IPS-11a (cell line): Measurements from ENCODE around the gene UCN.
"Not testable (repeated sequence)": the region's sequence is repeated elsewhere in the genome, so short reads cannot be mapped to it uniquely, and the experiment has no call there.

Source experiments
- H3K4me3 ChIP-seq: one replicate; pipeline ENCODE4 v1.5.1; 2013; ENCODE audit warnings: low read depth, low read length, control low read depth

The UCN gene

DNA sequence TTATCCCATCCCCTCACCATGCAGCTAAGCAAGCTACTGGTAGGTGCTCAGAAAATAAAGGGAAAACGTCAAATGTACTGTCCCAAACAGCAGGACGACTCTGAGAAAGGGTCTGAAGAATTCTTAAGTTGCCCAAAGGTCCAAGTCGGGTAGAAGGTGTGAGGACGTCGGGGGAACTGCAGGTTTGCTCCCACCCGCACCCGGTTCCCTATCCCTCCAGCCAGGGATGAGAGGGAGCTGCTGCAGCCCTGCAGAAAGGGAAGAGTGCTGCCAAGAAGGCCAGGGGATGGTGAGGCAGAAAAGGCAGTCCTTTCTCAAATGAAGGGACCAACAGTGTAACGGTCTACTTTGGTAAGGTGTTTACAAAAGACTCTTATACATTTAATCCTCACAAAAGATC is 6.9 kb upstream of the UCN start:
- no peak overlapping the region for H3K4me3 ChIP-seq

DNA sequence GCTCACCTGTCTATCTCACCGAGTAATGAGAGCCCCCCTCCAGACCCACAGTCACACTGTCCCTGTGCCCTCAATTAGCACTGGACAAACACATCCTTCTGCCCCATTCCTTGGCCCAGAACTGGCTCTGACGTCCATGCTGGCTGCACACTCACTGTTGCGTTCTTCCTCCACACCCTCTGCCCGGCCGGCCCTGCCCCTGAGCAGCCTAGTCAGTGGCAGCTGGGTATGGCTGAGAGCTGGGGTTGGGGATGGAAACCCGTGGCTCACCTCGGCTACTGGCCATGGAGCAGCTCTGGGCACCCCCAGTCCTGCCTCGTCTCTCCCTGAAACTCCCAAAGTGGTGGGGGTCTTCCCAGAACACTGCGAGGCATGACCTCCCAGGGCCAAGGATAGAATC is 6.5 kb upstream of the UCN start:
- H3K4me3 ChIP-seq, result no peak overlapping the region

DNA sequence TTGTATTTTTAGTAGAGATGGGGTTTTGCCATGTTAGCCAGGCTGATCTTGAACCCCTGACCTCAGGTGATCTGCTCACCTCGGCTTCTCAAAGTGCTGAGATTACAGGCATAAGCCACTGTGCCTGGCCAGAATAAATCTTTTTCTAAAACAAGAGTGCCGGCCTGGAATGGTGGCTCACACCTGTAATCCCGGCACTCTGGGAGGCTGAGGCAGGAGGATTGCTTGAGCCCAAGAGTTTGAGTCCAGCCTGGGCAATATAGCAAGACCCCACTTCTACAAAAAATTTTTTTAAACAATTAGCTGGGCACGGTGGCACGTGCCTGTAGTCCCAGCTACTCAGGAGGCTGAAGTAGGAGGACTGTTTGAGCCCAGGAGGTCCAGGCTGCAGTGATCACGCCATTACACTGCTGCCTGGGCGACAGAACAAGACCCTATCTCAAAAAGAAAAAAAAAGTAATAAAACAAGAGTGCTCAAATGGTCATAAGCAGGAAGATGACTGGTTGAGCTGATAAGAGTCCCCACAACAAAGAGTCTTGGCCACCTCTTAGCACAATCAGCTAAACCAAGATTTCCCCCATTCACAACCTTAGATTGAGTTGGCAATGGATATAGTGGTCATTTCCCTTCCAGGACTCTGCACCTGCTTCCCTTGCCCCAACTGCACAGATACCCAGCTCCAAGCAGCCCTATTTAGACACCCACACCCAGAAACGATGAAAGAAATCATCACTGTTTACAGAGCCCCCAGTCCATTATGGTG is 5.8 kb upstream of the UCN start:
- H3K4me3 ChIP-seq, result no peak overlapping the region

DNA sequence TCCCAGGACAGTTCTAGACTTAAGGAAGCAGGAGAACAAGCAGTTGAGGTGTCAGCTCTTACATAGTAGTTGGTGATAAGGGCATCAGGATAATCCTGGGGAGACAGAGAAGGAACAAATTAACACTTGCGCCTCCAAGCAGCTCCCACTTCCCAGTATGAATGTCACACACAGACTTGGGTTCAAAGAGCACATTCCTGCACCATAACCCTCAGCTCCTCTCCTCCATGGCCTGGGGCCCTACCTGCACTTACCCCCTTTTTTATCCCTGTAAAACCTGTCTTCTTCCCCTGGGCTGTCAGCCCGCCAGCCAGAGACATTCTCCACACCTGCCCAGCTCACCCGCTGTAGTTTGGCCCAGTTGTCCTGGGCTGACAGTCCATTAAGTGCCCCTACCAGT is 3.9 kb upstream of the UCN start:
- H3K4me3 ChIP-seq, result no peak overlapping the region

DNA sequence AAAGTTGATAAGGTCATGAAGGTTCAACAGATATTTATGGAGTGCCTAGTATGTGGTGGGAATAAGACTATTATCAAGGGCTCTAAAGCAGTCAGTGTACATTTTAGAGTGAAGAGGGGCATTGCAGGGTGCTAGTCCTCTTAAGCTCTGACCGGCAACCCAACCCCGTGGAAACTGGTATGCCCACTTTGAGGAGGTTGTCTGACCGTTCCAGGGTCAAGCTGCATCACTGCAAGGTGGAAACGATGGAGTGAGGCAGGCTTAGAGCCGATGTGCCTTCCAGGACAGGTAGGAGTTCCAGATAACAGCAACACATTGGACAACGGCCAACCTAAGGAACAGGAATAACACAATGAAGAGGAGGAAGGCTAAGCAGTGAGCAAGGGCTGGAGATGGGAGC is 1.4 kb upstream of the UCN start:
- no peak overlapping the region for H3K4me3 ChIP-seq

DNA sequence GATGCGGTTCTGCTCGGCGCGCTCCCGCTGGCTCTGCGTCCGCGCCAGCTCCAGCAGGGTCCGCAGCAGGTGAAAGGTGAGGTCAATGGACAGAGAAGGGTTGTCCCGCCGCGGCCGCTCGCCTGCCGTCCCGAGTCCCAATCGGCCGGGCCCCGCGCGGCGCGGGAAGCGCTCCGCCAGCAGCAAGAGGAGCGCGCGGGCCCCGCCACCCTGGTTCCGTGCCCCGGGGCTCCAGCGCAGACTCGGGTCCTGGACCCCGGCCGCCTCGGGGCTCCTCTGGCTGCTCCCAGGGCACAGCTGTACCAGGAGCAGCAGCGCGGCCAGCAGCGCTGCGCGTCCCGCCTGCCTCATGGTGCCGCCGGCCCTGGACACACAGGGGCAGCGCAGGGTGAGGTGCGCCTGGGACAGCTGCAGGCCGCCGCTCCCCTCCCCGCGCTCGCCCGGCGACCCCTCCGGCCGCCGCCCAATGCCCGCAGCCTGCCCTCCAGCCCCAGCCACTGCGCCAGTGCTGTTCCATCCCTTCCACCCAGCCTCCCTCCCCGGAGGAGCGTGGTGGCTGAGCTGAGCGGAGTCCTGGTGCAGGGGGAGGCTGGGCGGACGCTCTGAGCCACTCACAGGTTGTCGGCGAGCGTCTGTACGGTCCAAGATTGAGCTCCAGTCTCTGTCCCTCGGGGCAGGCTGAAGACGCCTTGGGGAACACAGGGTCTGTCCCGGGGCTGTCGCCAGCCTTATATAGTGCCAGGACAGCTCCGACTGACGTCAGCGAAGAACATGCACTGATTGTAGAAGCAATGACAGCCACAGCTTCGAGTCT is 493 bp downstream of the UCN start:
- H3K4me3 ChIP-seq, result peak overlapping the region; percentile 13

DNA sequence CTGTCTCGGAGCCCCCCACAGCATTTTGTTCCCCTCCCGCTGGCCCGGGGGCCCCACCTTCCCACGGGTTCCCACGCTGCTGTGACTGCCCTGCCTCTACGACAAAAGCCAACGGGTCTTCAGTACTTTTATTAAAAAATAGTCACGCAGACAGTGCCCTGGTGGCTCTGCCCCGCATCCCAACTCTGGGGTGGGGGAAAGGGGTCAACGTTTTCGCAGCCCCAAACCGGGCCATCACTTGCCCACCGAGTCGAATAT is 1.0 kb downstream of the UCN start:
- H3K4me3 ChIP-seq, result no peak overlapping the region

DNA sequence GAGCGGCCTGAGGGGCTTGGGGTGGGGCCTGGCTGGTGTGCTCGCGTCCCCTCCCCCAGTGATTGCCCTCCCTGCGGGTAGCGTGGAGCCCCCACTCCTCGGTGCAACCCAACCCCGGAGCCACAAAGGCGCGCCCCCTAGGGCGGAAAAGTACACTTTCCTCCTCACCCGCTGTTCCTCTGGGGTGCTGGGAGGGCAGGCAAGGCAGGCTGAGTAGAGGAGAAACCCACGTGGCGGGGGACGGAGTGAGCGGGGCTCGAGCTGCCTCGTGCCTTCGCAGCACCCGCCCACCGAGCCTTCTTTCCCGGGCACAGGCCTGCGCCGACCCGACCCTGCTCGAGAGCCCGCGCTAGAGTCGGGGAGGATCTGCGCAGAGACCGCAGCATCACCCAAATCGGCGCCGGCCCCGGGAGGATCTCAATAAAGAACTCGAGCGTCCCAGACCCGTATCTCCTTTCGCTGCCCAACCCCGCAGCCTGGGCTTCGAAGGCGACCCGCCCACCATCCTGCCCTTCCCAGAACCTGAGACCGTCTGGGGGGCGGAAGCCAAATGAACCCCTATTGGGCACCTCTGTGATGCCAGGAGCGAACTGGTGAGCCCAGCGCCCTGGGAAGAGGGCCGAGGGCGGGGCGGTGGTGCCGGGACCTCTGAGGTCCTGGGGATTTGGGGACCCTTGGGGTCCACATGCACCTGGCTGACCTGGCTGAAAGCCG is 1.5 kb downstream of the UCN start:
- H3K4me3 ChIP-seq, result peak overlapping the region; percentile 13

DNA sequence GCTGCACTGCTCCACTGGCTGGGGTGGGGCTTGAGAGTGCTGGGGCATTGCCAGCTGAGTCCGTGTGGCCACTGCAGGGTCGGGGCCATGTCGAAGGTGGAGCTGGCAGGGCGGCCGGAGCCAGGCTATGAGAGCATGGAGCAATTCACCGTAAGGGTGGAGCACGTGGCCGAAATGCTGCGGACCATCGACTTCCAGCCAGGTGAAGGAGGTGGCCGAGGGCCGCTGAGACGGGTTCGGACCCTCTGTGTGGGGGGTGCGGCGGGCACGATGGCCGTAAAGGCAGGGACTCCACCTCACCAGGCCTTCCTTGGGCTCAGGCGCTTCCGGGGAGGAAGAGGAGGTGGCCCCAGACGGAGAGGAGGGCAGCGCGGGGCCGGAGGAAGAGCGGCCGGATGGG is 2.1 kb downstream of the UCN start:
- no peak overlapping the region for H3K4me3 ChIP-seq

DNA sequence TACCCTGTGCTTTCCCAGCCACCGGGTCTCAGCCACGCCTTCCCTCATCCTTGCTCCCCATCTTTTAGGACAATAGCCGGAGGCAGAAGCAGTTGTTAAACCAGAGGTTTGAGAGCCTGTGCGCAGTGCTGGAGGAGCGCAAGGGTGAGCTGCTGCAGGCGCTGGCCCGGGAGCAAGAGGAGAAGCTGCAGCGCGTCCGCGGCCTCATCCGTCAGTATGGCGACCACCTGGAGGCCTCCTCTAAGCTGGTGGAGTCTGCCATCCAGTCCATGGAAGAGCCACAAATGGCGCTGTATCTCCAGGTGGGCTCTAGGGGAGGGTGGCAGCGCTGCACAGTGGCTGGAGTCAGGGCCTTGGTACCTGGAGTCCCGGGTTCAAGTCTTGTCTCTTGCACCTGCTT is 2.7 kb downstream of the UCN start:
- H3K4me3 ChIP-seq, result no peak overlapping the region

DNA sequence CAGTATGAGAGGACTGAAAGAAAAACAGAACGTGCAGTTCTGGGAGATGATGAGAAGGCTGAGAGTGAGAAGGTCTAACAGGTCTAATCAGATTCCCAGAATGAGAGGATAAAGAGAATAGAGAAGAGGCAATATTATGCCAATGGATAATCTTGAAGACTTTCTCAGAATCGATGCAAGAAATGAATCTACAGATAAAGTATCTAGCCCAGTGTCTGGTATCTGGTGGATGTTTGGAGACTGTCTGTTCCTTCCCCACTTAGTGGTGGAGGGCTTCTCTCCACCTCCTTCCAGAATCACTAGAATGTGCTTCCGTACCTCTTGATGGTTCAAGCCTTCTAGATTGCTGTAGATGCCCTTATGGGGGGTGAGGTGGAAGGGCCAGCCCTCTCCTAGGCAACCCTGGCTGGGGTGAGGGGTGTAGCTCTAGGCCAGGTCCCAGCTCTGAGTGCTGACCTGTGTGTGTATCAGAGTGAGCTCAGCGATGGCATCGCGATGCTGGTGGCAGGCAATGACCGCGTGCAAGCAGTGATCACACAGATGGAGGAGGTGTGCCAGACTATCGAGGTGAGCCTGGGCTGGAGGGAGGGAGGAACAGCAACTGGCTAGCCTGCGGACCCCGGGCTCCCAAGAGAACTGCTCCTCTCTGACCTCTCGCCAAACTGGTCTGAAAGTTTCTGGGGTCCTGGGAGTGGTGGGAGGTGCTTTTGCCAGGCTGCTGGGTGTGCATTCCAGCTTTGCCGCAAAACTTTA is 3.6 kb downstream of the UCN start:
- no peak overlapping the region for H3K4me3 ChIP-seq

DNA sequence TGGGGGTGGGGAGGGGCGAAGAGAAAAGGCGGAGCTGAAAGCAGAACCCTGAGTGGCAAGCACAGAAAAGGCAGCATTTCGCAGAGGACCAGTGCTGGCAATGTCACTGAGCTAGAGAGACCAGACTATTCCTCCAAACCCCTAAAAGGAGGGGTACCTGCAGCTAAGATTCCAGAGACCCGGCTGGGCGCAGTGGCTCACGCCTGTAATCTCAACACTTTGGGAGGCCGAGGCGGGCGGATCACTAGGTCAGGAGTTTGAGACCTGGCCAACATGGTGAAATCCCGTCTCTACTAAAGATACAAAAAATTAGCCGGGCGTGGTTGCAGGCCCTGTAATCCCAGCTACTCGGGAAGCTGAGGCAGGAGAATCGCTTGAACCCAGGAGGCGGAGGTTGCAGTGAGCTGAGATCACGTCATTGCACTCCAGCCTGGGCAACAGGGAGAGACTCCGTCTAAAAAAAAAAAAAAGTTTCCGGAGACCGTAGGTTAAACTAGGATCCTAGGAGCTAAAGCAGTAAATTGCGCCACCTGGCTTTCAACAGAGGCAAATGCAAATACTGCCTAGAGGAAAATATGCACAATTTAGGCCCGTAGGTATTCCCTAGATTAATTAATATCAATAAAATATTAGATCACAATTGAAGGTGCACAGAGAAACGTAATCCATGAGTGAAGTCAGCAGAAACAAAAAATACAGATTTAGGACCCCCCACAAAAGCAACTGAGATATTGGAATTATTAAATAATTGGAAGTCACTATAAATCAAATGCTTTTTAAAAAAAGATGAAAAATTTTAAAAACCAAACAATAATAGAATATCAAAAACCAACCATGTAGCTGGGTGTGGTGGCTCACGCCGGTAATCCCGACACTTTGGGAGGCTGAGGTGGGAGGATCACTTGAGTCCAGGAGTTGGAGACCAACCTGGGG is 4.9 kb downstream of the UCN start:
- H3K4me3 ChIP-seq, result no peak overlapping the region

DNA sequence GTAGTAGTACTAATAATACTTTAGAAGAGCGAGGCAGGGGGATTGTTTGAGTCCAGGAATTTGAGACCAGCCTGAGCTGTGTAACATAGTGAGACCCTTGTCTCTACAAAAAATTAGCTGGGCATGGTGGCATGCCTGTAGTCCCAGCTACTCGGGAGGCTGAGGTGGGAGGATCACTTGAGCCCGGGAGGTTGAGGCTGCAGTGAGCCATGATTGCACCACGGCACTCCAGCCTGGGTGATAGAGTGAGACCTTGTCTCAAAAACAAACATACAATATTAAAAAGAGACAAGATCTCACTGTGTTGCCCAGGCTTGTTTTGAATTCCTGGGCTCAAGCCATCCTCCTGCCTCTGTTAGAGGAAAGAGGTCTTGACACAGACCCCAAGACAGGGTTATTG is 7.6 kb downstream of the UCN start:
- H3K4me3 ChIP-seq, result not testable (repeated sequence)

DNA sequence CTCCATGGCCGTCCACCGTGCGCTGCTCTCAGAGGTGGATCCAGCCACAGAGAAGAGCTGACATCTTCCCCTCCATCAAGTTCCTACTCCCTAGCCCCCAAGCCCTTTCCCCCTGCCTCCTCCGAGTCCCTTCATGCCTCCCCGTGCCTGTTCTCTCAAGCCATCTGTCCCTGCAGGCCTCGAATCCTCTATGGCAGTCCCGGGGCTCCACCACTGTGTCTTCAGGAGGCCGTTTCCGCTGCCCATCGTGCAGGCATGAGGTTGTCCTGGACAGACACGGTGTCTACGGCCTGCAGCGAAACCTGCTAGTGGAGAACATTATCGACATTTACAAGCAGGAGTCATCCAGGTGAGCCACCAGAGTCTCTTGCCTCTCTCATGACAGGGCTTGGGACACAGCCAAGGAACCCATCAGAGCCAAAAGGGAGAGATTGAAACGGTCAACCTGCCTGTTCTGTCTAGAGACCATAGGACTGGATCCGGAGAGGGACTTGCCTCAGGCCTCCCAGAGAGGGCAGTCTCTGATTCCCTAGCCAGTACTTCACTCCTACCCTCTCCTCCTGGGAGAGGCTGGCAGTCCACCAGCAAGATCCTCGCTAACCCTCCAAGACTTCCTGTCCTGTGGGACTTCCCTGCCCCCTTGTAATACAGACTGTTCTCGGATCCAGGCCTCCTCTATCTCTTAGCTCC is 9.7 kb downstream of the UCN start:
- no peak overlapping the region for H3K4me3 ChIP-seq

DNA sequence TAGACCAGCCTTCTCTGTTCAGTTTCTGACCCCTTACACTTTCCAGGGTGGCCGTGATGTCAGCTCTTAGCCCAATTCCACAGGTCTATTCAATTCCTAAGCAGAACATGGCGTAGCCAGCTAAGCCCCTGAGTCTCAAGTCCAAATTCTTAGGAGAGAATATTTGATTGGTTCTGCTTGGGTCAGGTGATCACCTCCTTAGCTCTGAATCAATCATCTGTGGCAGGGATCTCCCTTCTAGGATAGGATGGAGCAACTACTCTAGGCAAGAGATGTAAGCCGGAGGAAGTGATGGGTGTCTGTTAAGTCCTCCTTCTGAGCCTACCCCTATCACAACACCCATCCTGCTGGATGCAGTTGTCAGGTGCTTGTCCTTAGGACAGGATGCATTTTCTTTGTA is 11.1 kb downstream of the UCN start:
- no peak overlapping the region for H3K4me3 ChIP-seq

DNA sequence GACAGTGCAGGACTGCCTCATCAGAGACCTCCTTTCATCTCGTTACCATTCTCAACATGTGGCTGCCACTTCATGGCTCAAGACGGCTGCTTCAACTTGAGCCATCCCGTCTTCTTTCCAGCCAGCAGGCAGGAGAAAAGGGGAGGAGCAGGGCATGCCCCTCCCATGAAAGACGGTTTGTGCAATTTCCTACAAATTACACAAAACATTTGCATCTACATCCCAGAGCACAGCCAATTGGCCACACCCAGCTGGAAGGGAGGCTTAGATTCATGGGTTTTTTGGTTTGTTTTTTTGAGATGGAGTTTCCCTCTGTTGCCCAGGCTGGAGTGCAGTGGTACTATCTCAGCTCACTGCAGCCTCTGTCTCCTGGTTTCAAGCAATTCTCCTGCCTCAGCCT is 11.8 kb downstream of the UCN start:
- H3K4me3 ChIP-seq, result no peak overlapping the region

DNA sequence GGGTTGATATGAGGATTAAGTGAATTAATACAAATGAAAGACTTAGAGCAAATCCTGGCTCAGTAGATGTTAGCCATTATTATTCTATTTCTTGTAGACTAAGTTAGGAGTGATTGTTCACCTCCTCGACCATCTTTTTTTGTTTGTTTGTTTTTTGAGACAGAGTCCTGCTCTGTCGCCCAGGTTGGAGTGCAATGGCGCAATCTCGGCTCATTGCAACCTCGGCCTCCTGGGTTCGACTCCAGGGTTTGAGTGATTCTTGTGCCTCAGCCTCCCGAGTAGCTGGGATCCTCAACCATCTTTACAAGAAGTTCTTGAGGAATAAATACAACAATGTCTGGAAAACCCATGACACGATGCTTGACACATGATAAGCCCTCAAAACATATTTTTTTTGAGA is 13.3 kb downstream of the UCN start:
- H3K4me3 ChIP-seq, result no peak overlapping the region

DNA sequence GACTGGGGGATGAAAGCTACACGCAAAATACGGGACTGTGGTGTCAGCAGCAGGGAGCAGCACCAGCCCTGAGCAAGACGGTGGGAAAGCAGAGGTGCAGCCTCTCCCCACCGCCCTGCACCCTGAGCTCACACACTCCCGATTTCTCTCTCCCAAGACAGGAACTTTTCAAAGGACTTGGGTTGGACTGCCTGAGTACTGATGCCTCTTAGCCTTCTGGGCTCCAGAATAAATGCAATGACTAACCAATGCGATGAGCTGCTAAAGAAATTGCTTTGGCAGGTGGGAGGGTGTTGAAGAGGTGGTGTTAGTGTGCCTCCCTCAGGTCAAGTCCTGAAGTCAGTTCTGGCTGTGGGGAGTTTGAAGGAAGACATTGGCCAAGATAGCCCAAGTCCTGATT is 16.4 kb downstream of the UCN start:
- no peak overlapping the region for H3K4me3 ChIP-seq

DNA sequence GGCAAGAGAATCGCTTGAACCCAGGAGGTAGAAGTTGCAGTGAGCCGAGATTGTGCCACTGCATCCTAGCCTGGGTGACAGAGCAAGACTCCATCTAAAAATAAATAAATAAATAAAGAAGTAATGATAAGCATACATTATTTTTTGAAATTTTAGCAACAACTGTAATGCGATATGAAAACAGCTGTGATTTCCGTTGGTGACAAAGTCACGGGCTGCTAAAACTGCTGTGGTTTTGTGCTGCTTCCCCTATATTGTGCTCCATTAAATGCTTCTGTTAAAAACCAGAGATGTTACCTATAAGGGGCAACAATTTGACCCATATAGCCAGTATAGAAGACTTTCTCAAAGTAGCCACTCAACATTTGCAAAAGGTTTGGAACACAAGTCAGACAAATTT is 17.7 kb downstream of the UCN start:
- no peak overlapping the region for H3K4me3 ChIP-seq

DNA sequence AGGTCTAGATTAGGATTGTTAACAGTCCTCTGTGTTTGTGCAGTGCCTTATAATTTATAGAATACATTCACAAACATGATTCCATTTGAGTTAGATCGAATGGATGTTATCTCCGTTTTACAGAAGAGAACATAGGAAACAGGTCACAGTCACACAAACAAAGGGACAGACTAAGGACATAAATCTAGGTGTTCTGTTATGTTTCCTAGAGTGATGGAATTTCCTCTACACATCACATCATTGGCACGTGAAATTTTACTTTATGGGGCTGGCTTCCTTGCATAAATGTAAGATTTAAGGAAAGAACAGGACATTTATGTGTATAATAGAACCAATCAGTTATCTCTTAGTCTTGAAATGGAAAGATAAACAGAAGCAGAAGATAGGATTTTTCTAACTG is 19.6 kb downstream of the UCN start:
- no peak overlapping the region for H3K4me3 ChIP-seq
